Panc1 (cell line): ENCODE data around the gene EML6. TPM values are rescaled to one million over a fixed set of nuclear protein-coding genes. Genes with fewer than 3 reads are reported as not detected.

Experiments used
- ATAC-seq: fragments of 200-7000 bp; cut with Tn5 transposase; 2 replicates; pipeline ENCODE4 v1.9.1; 2020; ENCODE audit warnings: mild to moderate bottlenecking, moderate library complexity
- BruUV-seq: library from RNA; stranded (reverse); fragments of 400-500 nt; replicated peaks from 2 replicates; lab custom pipeline; 2021; lab: Mats Ljungman, UMichigan
- CTCF ChIA-PET: fragments of 300-600 bp; sonication (Branson Sonifier 250); formaldehyde crosslinking; loops from one replicate; lab custom pipeline; 2022; ENCODE audit warnings: antibody characterized with exemption; lab: Charles Lee
- POLR2A ChIA-PET: fragments of 300-600 bp; sonication (Branson Sonifier 250); formaldehyde crosslinking; loops from one replicate; lab custom pipeline; 2022; ENCODE audit warnings: antibody characterized with exemption; lab: Charles Lee
- DNase-seq: peaks from one replicate; pipeline ENCODE4 v3.0.0-alpha.2; 2010; ENCODE audit warnings: low read depth, low spot score
- H3K27ac ChIP-seq: 2 replicates; pipeline ENCODE4 v1.5.1; 2011; ENCODE audit warnings: mild to moderate bottlenecking, low read length, inconsistent platforms
- H3K27me3 ChIP-seq: fragments of 200-500 bp; sonication (Bioruptor generic); 2 replicates; pipeline ENCODE4 v1.6.0; 2014; ENCODE audit warnings: low read length, inconsistent platforms; ENCODE audit not compliant: control insufficient read depth, insufficient read depth
- H3K36me3 ChIP-seq: fragments of 200-500 bp; sonication (Bioruptor generic); 2 replicates; pipeline ENCODE4 v1.5.1; 2014; ENCODE audit warnings: inconsistent platforms, mild to moderate bottlenecking, low read length, moderate library complexity; ENCODE audit not compliant: control insufficient read depth, insufficient read depth
- H3K4me1 ChIP-seq: 2 replicates; pipeline ENCODE4 v1.5.1; 2011; ENCODE audit warnings: inconsistent platforms, mild to moderate bottlenecking, low read length, moderate library complexity; ENCODE audit not compliant: control insufficient read depth, insufficient read depth
- H3K4me3 ChIP-seq, 2 experiments: 2 replicates each; pipeline ENCODE4 v1.5.1; 2011 to 2012; ENCODE audit warnings: low read depth in 2 of 2, low read length in 2 of 2, mild to moderate bottlenecking in 2 of 2, inconsistent platforms in 1 of 2, moderate library complexity in 1 of 2
- H3K9me3 ChIP-seq: fragments of 200-500 bp; sonication (Bioruptor generic); 2 replicates; pipeline ENCODE4 v1.5.1; 2014; ENCODE audit warnings: low read depth, mild to moderate bottlenecking, inconsistent platforms, low read length, moderate library complexity; ENCODE audit not compliant: control insufficient read depth, insufficient read depth
- POLR2AphosphoS5 ChIP-seq: IDR thresholded peaks from 2 replicates; pipeline ENCODE4 v1.6.1; 2012; ENCODE audit warnings: mild to moderate bottlenecking, low read depth, low read length, moderate library complexity
- REST ChIP-seq, 2 experiments: IDR thresholded peaks; 2 replicates each; pipeline ENCODE4 v1.6.1; 2011 to 2012; ENCODE audit warnings: low read depth in 2 of 2, control low read depth in 1 of 2, low read length in 1 of 2, mild to moderate bottlenecking in 1 of 2, moderate library complexity in 1 of 2; ENCODE audit not compliant: insufficient read depth in 1 of 2
- SIN3A ChIP-seq: IDR thresholded peaks from 2 replicates; pipeline ENCODE4 v1.6.1; 2012; ENCODE audit warnings: low read depth, mild to moderate bottlenecking, low read length, moderate library complexity, borderline replicate concordance; ENCODE audit not compliant: insufficient read depth
- TCF7L2 ChIP-seq: IDR thresholded peaks from 2 replicates; pipeline ENCODE4 v1.6.1; 2011; ENCODE audit warnings: mild to moderate bottlenecking, low read depth, low read length, inconsistent platforms
- in situ Hi-C: cut with HindIII; loops from 2 replicates; pipeline ENCODE4 v1.10.0; 2016; ENCODE audit warnings: low sequenced_read_pairs, low pct_unique_long_range_greater_than_20kb
- intact Hi-C: fragments of 100-400 bp; cut with micrococcal nuclease; formaldehyde crosslinking; loops from one replicate; pipeline ENCODE4 v1.10.0; 2022; ENCODE audit not compliant: unreplicated experiment
- total RNA-seq: library from RNA; stranded (reverse); gene quantifications from one replicate; pipeline ENCODE4 v1.2.1, GENCODE V29; 2021; ENCODE audit not compliant: unreplicated experiment
- TF ChIP-seq, protein P1 (sequence below): fragments of 450-650 bp; IDR thresholded peaks from 2 replicates; pipeline ENCODE4 v1.5.1; 2017; ENCODE audit warnings: mild to moderate bottlenecking

The EML6 gene
- total RNA-seq, 1 experiment from 2014 or later: 6.3 TPM

GRCh38 chr2:55006306-55006705 lies 282.8 kb downstream of the EML6 start:
- in situ Hi-C loops (no loop called here), intact Hi-C loops (no loop called here)
- DNase-seq: no peak
- Histone ChIP-seq H3K4me1 (peaks cover 99% of the 10 kb centered on the region), H3K27ac (peak overlapping the region; percentile 91), H3K36me3 (no peaks in the 10 kb centered on the region; the same call in 1 of the 2 replicates), H3K4me3 (peak overlapping the region in 1 of 2 experiments; percentile 0; a peak in 2 of 4 replicates), H3K9me3 (no peaks in the 10 kb centered on the region), H3K27me3 (no peaks in the 10 kb centered on the region)
- ChIA-PET POLR2A (interaction anchor here (0.6 kb wide), 1 partner anchor 44 kb away, joined by 4 read pairs; the partner anchor contains the start of gene RTN4), CTCF (no interaction called here)
- no peak for ATAC-seq
- TF ChIP-seq SIN3A (no peak), POLR2AphosphoS5 (no peak), REST (IDR thresholded peaks at IDR 0.05; ENCODE audit: insufficient read depth in 1 of 2, low read depth in 2 of 2, low read length in 1 of 2) (no peak), TCF7L2 (no peak)
- TF ChIP-seq, protein P1, sequence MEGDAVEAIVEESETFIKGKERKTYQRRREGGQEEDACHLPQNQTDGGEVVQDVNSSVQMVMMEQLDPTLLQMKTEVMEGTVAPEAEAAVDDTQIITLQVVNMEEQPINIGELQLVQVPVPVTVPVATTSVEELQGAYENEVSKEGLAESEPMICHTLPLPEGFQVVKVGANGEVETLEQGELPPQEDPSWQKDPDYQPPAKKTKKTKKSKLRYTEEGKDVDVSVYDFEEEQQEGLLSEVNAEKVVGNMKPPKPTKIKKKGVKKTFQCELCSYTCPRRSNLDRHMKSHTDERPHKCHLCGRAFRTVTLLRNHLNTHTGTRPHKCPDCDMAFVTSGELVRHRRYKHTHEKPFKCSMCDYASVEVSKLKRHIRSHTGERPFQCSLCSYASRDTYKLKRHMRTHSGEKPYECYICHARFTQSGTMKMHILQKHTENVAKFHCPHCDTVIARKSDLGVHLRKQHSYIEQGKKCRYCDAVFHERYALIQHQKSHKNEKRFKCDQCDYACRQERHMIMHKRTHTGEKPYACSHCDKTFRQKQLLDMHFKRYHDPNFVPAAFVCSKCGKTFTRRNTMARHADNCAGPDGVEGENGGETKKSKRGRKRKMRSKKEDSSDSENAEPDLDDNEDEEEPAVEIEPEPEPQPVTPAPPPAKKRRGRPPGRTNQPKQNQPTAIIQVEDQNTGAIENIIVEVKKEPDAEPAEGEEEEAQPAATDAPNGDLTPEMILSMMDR: no peak
- TSS peak; percentile 5 for BruUV-seq

- Histone ChIP-seq H3K9me3 (no peaks in the 10 kb centered on the region), H3K36me3 (peaks cover 2% of the 10 kb centered on the region; the same call in 1 of the 2 replicates), H3K27me3 (no peaks in the 10 kb centered on the region), H3K4me1 (peaks cover 99% of the 10 kb centered on the region), H3K4me3 (peak overlapping the region; percentile 38 to 51), H3K27ac (peak overlapping the region; percentile 91)
- CTCF ChIA-PET: interaction anchor here (1.0 kb wide), 1 partner anchor 168 kb away, joined by 3 read pairs; no protein-coding TSS in a partner anchor
- 0 out of 2 replicates have a peak, but pooled peaks have one; percentile 31 for ATAC-seq
- DNase-seq: no peak
- in situ Hi-C loops: no loop called here
- intact Hi-C loops: loop anchor here (5.0 kb wide), 2 partner anchors 38 to 107 kb away; no protein-coding TSS in a partner anchor
- BruUV-seq: TSS peak; percentile 40
- TF ChIP-seq REST (IDR thresholded peaks at IDR 0.05; ENCODE audit: insufficient read depth in 1 of 2, low read depth in 2 of 2, low read length in 1 of 2) (no peak), TCF7L2 (no peak), POLR2AphosphoS5 (no peak)
- TF ChIP-seq, protein P1: no peak
- POLR2A ChIA-PET: no interaction called here
These were observed 286.0 kb downstream of the EML6 start for GRCh38 chr2:55009277-55010060.
